Measurements from ENCODE around the gene MAGI3.

The MAGI3 gene

DNA sequence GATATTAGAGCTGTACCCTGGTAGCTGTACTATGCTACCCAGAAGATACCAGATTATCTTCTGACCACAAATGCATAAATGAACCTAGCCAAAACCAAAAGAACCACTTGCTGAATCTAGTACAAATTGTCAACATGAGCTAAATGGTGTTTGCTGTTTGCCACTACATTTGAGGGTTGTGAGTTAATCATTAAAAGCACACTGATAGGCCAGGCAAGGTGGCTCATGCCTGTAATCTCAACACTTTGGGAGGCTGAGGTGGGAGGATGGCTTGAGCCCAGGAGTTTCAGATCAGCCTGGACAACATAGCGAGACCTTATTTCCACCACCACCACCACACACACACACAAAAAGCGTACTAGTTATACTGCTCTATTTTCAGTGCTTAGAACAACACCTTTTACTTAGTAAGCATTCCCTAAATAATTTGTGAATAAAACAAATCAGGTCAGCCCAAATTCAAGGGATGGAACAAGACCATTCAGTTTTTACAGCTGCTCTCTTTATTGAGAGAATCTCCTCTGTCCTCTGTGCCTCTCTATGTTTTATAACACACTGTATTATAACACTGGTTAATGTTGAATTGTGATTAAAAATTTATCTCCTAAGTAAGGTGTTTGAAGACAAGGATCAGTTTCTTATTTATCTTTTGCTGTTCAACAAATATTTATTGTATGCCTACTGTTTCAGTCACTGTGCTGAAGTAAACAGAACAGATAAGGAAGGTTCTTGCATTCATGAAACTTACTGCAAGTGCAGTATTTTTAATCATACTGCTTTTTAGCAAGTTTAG lies 44.0 kb downstream of the MAGI3 start:
- Histone ChIP-seq H3K27ac (no peak overlapping the region), H3K4me3 (no peak overlapping the region)
- TF ChIP-seq, protein P1, sequence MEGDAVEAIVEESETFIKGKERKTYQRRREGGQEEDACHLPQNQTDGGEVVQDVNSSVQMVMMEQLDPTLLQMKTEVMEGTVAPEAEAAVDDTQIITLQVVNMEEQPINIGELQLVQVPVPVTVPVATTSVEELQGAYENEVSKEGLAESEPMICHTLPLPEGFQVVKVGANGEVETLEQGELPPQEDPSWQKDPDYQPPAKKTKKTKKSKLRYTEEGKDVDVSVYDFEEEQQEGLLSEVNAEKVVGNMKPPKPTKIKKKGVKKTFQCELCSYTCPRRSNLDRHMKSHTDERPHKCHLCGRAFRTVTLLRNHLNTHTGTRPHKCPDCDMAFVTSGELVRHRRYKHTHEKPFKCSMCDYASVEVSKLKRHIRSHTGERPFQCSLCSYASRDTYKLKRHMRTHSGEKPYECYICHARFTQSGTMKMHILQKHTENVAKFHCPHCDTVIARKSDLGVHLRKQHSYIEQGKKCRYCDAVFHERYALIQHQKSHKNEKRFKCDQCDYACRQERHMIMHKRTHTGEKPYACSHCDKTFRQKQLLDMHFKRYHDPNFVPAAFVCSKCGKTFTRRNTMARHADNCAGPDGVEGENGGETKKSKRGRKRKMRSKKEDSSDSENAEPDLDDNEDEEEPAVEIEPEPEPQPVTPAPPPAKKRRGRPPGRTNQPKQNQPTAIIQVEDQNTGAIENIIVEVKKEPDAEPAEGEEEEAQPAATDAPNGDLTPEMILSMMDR (IDR thresholded peaks at IDR 0.05): no peak
- DNase-seq (ENCODE audit: low spot score): no peak

DNA sequence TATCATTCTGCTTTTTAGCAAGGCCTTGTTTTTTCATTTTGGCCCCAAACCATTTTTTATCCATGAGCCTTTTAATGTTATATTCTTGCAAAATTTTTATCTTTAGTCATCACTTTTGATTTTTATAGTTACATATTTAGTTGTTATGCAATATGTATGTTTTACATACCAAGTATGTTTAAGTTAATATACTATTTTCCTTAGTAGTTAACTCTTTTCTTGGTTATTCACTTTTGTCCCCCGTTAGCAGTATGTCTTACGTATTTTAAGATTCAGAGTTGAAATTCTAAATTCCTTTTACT lies 44.5 kb downstream of the MAGI3 start:
- Histone ChIP-seq H3K4me3 (no peak overlapping the region), H3K27ac (no peak overlapping the region)
- TF ChIP-seq, protein P1 (IDR thresholded peaks at IDR 0.05): no peak
- no peak for DNase-seq (ENCODE audit: low spot score)

DNA sequence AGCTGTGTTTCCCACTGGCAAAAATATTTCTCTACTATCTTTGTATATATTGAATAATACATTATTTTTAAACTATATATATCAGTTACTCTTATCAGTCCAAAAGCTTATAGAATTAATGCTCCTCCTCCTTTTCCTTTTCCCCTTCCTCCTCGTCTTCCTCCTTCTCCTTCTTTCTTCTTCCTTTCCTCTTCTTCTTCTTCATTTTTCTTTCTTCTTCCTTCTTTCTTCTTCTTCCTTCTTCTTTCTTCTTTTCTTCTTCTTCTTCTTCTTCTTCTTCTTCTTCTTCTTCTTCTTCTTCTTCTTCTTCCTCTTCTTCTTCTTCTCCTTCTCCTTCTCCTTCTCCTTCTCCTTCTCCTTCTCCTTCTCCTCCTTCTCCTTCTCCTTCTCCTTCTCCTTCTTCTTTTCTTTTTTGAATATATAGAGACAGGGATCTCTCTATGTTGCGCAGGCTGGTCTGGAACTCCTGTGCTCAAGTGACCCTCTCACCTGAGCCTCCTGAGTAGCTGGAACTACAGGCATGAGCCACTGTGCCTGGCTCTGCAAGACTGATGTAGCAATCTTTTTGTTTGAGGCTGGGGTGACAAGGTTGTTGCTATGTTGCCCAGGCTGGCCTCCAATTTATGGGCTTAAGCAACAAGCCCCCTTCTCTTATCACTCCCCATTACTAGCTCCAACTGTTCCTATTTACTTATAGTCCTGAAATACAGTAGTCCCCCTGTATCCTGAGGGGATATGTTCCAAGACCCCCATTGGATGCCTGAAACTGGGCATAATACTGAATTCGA lies 47.4 kb downstream of the MAGI3 start:
- no peak for DNase-seq (ENCODE audit: low spot score)
- H3K27ac ChIP-seq: no peak overlapping the region
- TF ChIP-seq, protein P1 (IDR thresholded peaks at IDR 0.05): no peak
- H3K4me3 ChIP-seq: no peak overlapping the region

DNA sequence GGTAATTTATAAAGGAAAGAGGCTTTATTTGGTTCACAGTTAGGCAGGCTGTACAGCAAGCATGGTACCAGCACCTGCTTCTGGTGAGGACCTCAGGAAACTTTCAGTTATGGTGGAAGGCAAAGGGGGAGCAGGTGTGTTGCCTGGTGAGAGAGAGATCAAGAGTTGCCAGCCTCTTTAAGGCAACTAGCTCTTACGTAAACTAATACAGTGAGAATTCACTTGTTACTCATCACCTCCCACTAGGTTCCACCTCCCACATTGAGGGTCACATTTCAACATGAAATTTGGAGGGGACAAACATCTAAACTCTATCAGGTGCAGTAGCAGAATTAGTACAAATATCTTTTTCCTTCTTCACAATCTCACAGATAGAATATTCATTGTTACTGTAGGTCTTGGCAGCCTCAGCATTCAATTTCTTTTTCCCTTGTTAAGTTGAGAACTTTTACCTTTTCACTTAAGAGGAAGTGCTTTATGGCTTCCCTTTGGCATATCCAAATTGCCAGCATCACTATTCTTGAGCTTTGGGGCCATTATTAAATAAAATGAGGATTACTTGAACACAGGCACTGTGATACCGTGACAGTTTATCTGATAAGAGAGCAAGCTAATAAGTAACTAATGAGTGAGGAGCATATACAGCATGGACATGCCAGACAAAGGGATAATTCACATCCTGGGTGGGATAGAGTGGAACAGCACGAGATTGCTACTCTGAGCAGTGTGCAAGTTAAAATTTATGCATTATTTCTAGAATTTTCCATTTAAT lies 48.4 kb downstream of the MAGI3 start:
- Histone ChIP-seq H3K4me3 (no peak overlapping the region), H3K27ac (no peak overlapping the region)
- TF ChIP-seq, protein P1 (IDR thresholded peaks at IDR 0.05): no peak
- DNase-seq (ENCODE audit: low spot score): no peak

DNA sequence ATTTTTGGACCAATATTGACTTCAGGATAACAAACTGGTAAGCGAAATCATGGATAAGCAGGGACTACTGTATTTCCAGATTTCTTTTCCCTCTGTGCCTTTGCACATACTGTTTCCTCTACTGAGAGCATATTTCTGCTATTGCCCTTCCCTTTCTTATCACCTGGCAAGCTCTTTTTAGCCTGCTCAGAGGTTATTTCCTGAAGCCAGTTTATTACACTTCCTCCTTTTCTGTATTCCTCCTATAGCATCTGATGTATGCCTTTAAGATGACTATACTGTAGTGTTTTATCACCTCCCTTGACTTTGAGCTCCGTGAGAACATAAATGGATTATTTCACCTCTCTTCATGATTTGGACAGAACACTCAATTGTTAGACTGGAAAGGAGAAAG lies 49.0 kb downstream of the MAGI3 start:
- Histone ChIP-seq H3K27ac (no peak overlapping the region), H3K4me3 (no peak overlapping the region)
- TF ChIP-seq, protein P1 (IDR thresholded peaks at IDR 0.05): no peak
- no peak for DNase-seq (ENCODE audit: low spot score)

DNA sequence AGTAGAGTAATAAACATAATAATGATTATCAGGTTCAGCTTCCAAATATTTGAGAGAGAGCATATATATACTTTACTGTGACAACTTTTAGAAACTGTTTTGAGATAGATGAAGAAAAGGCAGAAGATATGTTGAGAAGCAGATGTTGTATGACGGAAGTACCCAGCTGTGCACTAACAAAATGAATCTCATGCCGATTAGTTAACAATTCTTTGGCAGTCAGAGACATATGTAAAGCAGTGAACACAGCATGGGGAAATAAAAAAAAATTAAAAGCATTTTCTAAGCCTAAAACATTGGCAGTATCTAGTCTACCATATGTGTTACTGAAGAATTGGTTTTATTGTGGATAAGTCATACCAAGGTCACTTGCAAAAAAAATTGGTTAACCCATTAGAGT lies 51.8 kb downstream of the MAGI3 start:
- TF ChIP-seq, protein P1 (IDR thresholded peaks at IDR 0.05): no peak
- Histone ChIP-seq H3K4me3 (no peak overlapping the region), H3K27ac (no peak overlapping the region)
- no peak for DNase-seq (ENCODE audit: low spot score)

Measured in coronary artery (tissue), 2 donors.